ENCODE measurements around the gene MBD6.

- TF ChIP-seq, protein P1, sequence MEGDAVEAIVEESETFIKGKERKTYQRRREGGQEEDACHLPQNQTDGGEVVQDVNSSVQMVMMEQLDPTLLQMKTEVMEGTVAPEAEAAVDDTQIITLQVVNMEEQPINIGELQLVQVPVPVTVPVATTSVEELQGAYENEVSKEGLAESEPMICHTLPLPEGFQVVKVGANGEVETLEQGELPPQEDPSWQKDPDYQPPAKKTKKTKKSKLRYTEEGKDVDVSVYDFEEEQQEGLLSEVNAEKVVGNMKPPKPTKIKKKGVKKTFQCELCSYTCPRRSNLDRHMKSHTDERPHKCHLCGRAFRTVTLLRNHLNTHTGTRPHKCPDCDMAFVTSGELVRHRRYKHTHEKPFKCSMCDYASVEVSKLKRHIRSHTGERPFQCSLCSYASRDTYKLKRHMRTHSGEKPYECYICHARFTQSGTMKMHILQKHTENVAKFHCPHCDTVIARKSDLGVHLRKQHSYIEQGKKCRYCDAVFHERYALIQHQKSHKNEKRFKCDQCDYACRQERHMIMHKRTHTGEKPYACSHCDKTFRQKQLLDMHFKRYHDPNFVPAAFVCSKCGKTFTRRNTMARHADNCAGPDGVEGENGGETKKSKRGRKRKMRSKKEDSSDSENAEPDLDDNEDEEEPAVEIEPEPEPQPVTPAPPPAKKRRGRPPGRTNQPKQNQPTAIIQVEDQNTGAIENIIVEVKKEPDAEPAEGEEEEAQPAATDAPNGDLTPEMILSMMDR (conservative IDR thresholded peaks at IDR 0.05; ENCODE audit: low read depth, low read length) = no peak
- no peak for TF ChIP-seq EZH2 (IDR thresholded peaks at IDR 0.05; ENCODE audit: borderline replicate concordance, low read depth, low read length, poor library complexity, severe bottlenecking)
Observed at GRCh38 chr12:57531836-57532235, 9.2 kb downstream of the MBD6 start.

Data from A673 (cell line).